Activated naive CD4-positive, alpha-beta T cell treated with anti-CD3 and anti-CD28 coated beads, Interleukin-2, amount 10 ng/mL, durations not matched to agents 7 days and 5 days (primary cell): ENCODE data around the gene AGPS.
"Not testable (repeated sequence)": the region's sequence is repeated elsewhere in the genome, so short reads cannot be mapped to it uniquely, and the experiment has no call there.

Source experiments
- CTCF ChIA-PET: fragments of 350-600 bp; sonication (Branson Sonifier 250); formaldehyde crosslinking; loops from one replicate; lab custom pipeline; 2021; ENCODE audit warnings: antibody characterized with exemption; lab: Charles Lee
- DNase-seq: peaks from one replicate; pipeline ENCODE4 v3.0.0-alpha.2; 2020
- H3K27ac Mint-ChIP-seq: one replicate; pipeline ENCODE4 v1.8.0; 2021; ENCODE audit warnings: mild to moderate bottlenecking, moderate library complexity, mixed read lengths
- H3K27me3 Mint-ChIP-seq: one replicate; pipeline ENCODE4 v1.8.0; 2021; ENCODE audit warnings: mild to moderate bottlenecking, mixed read lengths
- H3K36me3 Mint-ChIP-seq: one replicate; pipeline ENCODE4 v1.8.0; 2021; ENCODE audit warnings: mixed read lengths
- H3K4me1 Mint-ChIP-seq: one replicate; pipeline ENCODE4 v1.8.0; 2021; ENCODE audit warnings: mixed read lengths
- H3K4me3 Mint-ChIP-seq: one replicate; pipeline ENCODE4 v1.8.0; 2021; ENCODE audit warnings: mild to moderate bottlenecking, moderate library complexity, mixed read lengths
- H3K9me3 Mint-ChIP-seq: one replicate; pipeline ENCODE4 v1.8.0; 2021; ENCODE audit warnings: mixed read lengths

Gene AGPS

DNA sequence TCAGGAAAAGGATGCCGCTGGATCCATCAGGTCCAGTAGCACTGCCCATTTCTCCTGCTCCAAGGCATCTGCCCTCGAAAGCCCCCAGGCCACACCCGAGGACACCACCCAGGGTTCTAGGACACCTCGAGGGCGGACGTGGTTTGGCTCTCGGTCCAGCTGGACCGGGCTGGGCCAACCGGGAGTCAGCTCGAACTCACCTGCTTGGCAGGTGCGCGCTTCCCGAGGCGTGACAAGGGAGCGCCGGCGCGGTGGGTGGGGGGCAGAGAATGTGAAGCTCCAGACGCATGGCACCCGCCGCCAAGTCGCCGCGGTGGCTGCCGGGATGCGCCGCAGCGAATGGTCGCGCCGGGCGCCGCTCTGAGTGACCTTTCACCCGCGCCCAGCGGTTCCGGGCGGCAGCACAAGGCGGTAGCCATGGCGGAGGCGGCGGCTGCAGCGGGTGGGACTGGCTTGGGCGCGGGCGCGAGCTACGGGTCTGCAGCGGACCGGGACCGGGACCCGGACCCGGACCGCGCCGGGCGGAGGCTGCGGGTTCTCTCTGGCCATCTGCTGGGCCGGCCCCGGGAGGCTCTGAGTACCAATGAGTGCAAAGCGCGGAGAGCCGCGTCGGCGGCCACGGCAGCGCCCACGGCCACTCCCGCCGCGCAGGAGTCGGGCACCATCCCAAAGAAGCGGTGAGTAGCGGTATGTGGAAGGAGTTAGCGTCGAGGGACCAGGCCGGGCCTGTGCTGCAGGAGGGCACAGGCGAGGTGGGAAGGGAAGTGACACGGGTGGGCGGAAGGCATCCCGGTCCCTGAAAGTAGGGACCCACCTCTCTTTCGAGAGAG, at the start of gene AGPS:
Gene AGPS, plus strand, starts transcription at position 401 of the 830 bp plus-strand sequence. Its CDS starts 17 bp downstream, at position 418.
- Mint-ChIP-seq H3K36me3 (peaks cover 28% of the 10 kb centered on the region), H3K4me3 (peak within 1 kb of the TSS; percentile 90), H3K27me3 (no peaks in the 10 kb centered on the region), H3K9me3 (no peaks in the 10 kb centered on the region), H3K27ac (peak within 1 kb of the TSS; percentile 90), H3K4me1 (peaks cover 52% of the 10 kb centered on the region)
- DNase-seq, result peak; percentile 87
- CTCF ChIA-PET, result interaction anchor here (0.6 to 2.8 kb wide), 10 partner anchors 11 to 483 kb away, joined by 3 to 13 read pairs (median 4); no protein-coding TSS in a partner anchor

- H3K4me3 Mint-ChIP-seq, result no peak overlapping the region
- H3K27me3 Mint-ChIP-seq, result no peaks in the 10 kb centered on the region
- H3K36me3 Mint-ChIP-seq, result no peaks in the 10 kb centered on the region
- CTCF ChIA-PET, result interaction anchor here (0.6 to 1.7 kb wide), 2 partner anchors 9 to 265 kb away, joined by 4 to 5 read pairs; no protein-coding TSS in a partner anchor
- H3K4me1 Mint-ChIP-seq, result no peaks in the 10 kb centered on the region
- H3K27ac Mint-ChIP-seq, result no peak overlapping the region
- DNase-seq, result no peak
- no peaks in the 10 kb centered on the region for H3K9me3 Mint-ChIP-seq
Observed at GRCh38 chr2:177343773-177344172, 48.8 kb upstream of the AGPS start.

DNA sequence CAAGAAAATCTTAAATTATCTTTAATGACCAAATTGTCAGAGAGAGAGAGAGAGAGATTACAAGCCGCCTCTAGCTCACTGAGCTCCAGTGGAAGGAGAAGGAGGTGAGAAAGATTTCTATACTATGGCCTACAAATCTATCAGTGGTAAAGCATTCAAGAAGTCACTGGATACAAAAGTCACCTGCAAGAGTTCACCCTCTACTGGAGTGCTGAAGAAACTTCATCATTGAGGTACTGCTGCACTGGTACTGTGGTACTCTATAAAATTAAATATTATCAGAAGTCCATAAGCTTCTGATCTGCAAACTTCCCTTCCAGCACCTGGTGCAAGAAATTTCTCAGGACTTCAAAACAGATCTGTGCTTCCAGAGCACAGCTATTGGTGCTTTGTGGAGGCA, 48.3 kb upstream of the AGPS start:
- no peaks in the 10 kb centered on the region for H3K36me3 Mint-ChIP-seq
- no peak overlapping the region for H3K4me3 Mint-ChIP-seq
- H3K27ac Mint-ChIP-seq, result no peak overlapping the region
- H3K9me3 Mint-ChIP-seq, result no peaks in the 10 kb centered on the region
- no peaks in the 10 kb centered on the region for H3K27me3 Mint-ChIP-seq
- DNase-seq, result no peak
- CTCF ChIA-PET, result interaction anchor here (0.6 to 1.7 kb wide), 2 partner anchors 9 to 265 kb away, joined by 4 to 5 read pairs; no protein-coding TSS in a partner anchor
- H3K4me1 Mint-ChIP-seq, result no peaks in the 10 kb centered on the region

DNA sequence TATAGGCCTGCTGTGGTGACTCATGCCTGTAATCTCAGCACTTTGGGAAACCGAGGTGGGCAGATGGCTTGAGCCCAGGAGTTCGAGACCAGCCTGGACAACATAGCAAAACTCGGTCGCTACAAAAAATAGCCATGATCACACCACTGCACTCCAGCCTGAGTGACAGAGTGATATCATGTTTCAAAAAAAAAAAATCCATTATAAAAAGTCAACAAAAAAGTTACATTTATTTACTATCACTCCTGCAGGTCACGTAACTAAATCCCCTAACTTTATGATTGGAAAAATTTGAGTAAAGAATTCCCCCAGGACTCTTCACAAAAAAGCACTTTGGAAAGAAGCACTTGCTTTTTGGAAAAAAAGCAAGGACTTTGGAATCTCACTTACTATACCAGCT, 46.4 kb upstream of the AGPS start:
- no peaks in the 10 kb centered on the region for H3K9me3 Mint-ChIP-seq
- no peaks in the 10 kb centered on the region for H3K36me3 Mint-ChIP-seq
- no peaks in the 10 kb centered on the region for H3K27me3 Mint-ChIP-seq
- no peaks in the 10 kb centered on the region for H3K4me1 Mint-ChIP-seq
- no peak for DNase-seq
- no peak overlapping the region for H3K4me3 Mint-ChIP-seq
- no peak overlapping the region for H3K27ac Mint-ChIP-seq
- CTCF ChIA-PET, result no interaction called here

GRCh38 chr2:177347570-177347969, 45.0 kb upstream of the AGPS start:
- Mint-ChIP-seq H3K4me1 (no peaks in the 10 kb centered on the region), H3K4me3 (no peak overlapping the region), H3K27me3 (no peaks in the 10 kb centered on the region), H3K9me3 (no peaks in the 10 kb centered on the region), H3K36me3 (no peaks in the 10 kb centered on the region), H3K27ac (no peak overlapping the region)
- DNase-seq, result no peak
- CTCF ChIA-PET, result interaction anchor here (0.9 to 1.3 kb wide), 2 partner anchors 12 to 199 kb away, joined by 3 to 4 read pairs; no protein-coding TSS in a partner anchor

- Mint-ChIP-seq H3K4me3 (no peak overlapping the region), H3K9me3 (no peaks in the 10 kb centered on the region), H3K4me1 (no peaks in the 10 kb centered on the region), H3K36me3 (no peaks in the 10 kb centered on the region), H3K27me3 (no peaks in the 10 kb centered on the region), H3K27ac (no peak overlapping the region)
- no peak for DNase-seq
- CTCF ChIA-PET, result interaction anchor here (1.3 kb wide), 1 partner anchor 13 kb away, joined by 4 read pairs; no protein-coding TSS in a partner anchor
Observed at GRCh38 chr2:177348118-177348654, 44.4 kb upstream of the AGPS start.

GRCh38 chr2:177348733-177349693, 43.6 kb upstream of the AGPS start:
- Mint-ChIP-seq H3K4me3 (no peak overlapping the region), H3K9me3 (no peaks in the 10 kb centered on the region), H3K36me3 (no peaks in the 10 kb centered on the region), H3K4me1 (no peaks in the 10 kb centered on the region), H3K27ac (no peak overlapping the region), H3K27me3 (no peaks in the 10 kb centered on the region)
- DNase-seq, result no peak
- CTCF ChIA-PET, result interaction anchor here (1.6 to 1.9 kb wide), 2 partner anchors 14 to 66 kb away, joined by 4 to 7 read pairs; no protein-coding TSS in a partner anchor

DNA sequence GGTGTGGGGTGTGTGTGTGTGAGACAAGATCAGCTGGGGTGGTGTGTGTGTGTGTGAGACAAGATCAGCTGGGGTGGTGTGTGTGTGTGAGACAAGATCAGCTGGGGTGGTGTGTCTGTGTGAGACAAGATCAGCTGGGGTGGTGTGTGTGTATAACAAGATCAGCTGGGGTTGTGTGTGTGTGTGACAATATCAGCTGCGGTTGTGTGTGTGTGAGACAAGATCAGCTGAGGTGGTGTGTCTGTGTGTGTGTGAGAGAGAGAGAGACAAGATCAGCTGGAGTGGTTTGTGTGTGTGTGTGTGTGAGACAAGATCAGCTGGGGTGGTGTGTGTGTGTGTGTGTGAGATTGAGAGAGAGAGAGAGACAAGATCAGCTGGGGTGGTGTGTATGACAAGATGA, 41.9 kb upstream of the AGPS start:
- H3K4me3 Mint-ChIP-seq, H3K27me3 Mint-ChIP-seq, H3K36me3 Mint-ChIP-seq, DNase-seq, H3K4me1 Mint-ChIP-seq, H3K9me3 Mint-ChIP-seq, H3K27ac Mint-ChIP-seq: not testable (repeated sequence)
- CTCF ChIA-PET, result interaction anchor here (0.8 to 1.9 kb wide), 4 partner anchors 16 to 399 kb away, joined by 3 to 7 read pairs (median 4); no protein-coding TSS in a partner anchor

DNA sequence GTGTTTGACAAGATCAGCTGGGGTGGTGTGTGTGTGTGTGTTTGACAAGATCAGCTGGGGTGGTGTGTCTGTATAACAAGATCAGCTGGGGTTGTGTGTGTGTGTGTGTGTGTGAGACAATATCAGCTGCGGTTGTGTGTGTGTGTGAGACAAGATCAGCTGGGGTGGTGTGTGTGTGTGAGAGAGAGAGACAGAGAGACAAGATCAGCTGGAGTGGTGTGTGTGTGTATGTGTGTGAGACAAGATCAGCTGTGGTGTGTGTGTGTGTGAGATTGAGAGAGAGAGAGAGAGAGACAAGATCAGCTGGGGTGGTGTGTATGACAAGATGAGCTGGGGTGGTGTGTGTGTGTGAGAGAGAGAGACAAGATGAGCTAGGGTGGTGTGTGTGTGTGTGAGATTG, 41.5 kb upstream of the AGPS start:
- not testable (repeated sequence) for H3K36me3 Mint-ChIP-seq, H3K4me1 Mint-ChIP-seq, H3K4me3 Mint-ChIP-seq, H3K27me3 Mint-ChIP-seq, DNase-seq, H3K27ac Mint-ChIP-seq, H3K9me3 Mint-ChIP-seq
- CTCF ChIA-PET, result interaction anchor here (0.8 to 1.9 kb wide), 3 partner anchors 16 to 398 kb away, joined by 3 to 7 read pairs (median 3); no protein-coding TSS in a partner anchor

DNA sequence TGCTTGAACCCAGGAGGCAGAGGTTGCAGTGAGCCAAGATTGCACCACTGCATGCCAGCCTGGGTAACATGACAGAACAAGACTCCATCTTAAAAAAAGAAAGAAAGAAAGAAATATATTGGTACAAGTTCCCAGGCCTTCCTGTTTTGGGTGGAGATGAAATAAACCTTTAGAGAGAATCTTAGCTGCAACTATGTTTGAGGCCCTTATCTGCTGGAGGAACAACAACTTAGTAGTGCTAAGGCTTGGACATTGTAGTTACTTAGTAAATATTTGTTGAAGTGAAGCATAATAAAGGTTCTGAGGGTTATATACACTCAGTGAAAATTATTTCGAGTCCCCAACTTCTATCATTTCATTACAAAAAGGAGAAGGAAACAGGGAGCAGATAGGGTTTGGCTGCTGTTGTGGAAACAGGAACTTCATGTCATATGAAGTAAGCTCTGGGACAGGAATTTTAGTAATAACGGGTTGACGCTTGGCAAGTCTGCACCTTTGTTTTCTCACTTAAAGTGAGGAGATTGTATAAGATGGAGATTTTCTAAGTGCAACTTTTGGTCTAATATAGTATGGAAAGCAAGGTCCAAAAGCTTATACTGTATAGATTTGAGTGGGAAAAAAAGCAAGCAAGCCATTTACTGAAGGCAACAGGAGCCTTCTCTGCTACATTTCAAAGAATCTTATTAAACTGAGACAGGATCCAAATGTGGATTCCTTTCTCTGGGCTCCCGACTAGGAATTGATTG, 40.0 kb upstream of the AGPS start:
- CTCF ChIA-PET, result interaction anchor here (0.8 to 1.4 kb wide), 2 partner anchors 39 to 188 kb away, joined by 3 to 4 read pairs; no protein-coding TSS in a partner anchor

DNA sequence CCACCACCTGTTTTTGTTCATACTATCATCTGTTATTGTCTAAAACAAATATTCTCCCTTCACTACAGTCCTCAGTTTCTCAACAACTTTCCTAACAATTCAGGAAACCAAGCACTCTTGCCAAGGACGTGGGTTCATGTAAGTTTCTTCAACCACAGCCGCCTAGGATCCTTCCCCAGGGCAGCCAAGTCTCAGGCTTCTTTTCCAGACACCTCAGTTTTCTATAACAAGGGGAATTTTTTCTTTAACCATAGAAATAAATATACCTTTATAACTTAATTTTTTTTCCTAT, 39.4 kb upstream of the AGPS start:
- Mint-ChIP-seq H3K4me3 (no peak overlapping the region), H3K36me3 (no peaks in the 10 kb centered on the region), H3K4me1 (no peaks in the 10 kb centered on the region), H3K9me3 (no peaks in the 10 kb centered on the region), H3K27ac (no peak overlapping the region), H3K27me3 (no peaks in the 10 kb centered on the region)
- CTCF ChIA-PET, result no interaction called here
- DNase-seq, result no peak

More for the DNA sequence above, 40.0 kb upstream of the AGPS start:
- DNase-seq, result no peak
- no peaks in the 10 kb centered on the region for H3K36me3 Mint-ChIP-seq
- H3K4me1 Mint-ChIP-seq, result no peaks in the 10 kb centered on the region
- no peak overlapping the region for H3K4me3 Mint-ChIP-seq
- no peaks in the 10 kb centered on the region for H3K9me3 Mint-ChIP-seq
- no peak overlapping the region for H3K27ac Mint-ChIP-seq
- H3K27me3 Mint-ChIP-seq, result no peaks in the 10 kb centered on the region

DNA sequence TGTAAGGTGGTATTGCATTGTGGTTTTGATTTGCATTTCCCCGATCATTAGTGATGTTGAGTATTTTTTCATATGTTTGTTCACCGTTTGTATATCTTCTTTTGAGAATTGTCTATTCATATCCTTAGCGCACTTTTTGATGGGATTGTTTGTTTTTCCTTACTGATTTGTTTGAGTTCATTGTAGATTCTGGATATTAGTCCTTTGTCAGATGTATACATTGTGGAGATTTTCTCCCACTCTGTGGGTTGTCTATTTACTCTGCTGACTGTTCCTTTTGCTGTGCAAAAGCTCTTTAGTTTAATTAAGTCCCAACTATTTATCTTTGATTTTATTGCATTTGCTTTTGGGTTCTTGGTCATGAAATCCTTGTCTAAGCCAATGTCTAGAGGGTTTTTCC, 38.0 kb upstream of the AGPS start:
- not testable (repeated sequence) for H3K27me3 Mint-ChIP-seq, H3K4me3 Mint-ChIP-seq, H3K36me3 Mint-ChIP-seq, DNase-seq, H3K9me3 Mint-ChIP-seq, H3K27ac Mint-ChIP-seq, H3K4me1 Mint-ChIP-seq
- CTCF ChIA-PET, result interaction anchor here (1.4 kb wide), 1 partner anchor 62 kb away, joined by 4 read pairs; no protein-coding TSS in a partner anchor

GRCh38 chr2:177355874-177356273, 36.7 kb upstream of the AGPS start:
- H3K9me3 Mint-ChIP-seq, result no peaks in the 10 kb centered on the region
- no peak overlapping the region for H3K4me3 Mint-ChIP-seq
- CTCF ChIA-PET, result interaction anchor here (1.4 kb wide), 1 partner anchor 60 kb away, joined by 4 read pairs; no protein-coding TSS in a partner anchor
- no peaks in the 10 kb centered on the region for H3K27me3 Mint-ChIP-seq
- DNase-seq, result no peak
- no peaks in the 10 kb centered on the region for H3K36me3 Mint-ChIP-seq
- H3K4me1 Mint-ChIP-seq, result no peaks in the 10 kb centered on the region
- no peak overlapping the region for H3K27ac Mint-ChIP-seq
